HCT116 (cell line): ENCODE measurements around the gene SMURF1. TPM values are rescaled to one million over a fixed set of nuclear protein-coding genes. Genes with fewer than 3 reads are reported as not detected.

Source experiments
- ATAC-seq: fragments of 200-7000 bp; cut with Tn5 transposase; 2 replicates; pipeline ENCODE4 v1.9.1; 2020; ENCODE audit warnings: mild to moderate bottlenecking, moderate library complexity
- BruUV-seq: library from RNA; stranded (reverse); fragments of 400-500 nt; replicated peaks from 2 replicates; lab custom pipeline; 2021; lab: Mats Ljungman, UMichigan
- CTCF ChIA-PET: fragments of 300-600 bp; sonication (Branson Sonifier 250); formaldehyde crosslinking; loops from one replicate; lab custom pipeline; 2021; ENCODE audit warnings: antibody characterized with exemption; lab: Charles Lee
- POLR2A ChIA-PET: fragments of 300-600, 350-600 bp; sonication (Branson Sonifier 250); formaldehyde crosslinking; loops from one replicate; lab custom pipeline; 2021; ENCODE audit warnings: antibody characterized with exemption; lab: Charles Lee
- RAD21 ChIA-PET, 2 experiments: fragments of 300-600 bp; sonication (Branson Sonifier 250); formaldehyde crosslinking; loops; one replicate each; lab custom pipeline; 2023; ENCODE audit warnings: low total read pairs in 2 of 2; ENCODE audit not compliant: uncharacterized antibody in 2 of 2, unreplicated experiment in 2 of 2, low non-redundant PET in 1 of 2; lab: Charles Lee
- DNase-seq: peaks from one replicate; pipeline ENCODE4 v3.0.0-alpha.2; 2010; ENCODE audit warnings: low read depth, low spot score
- H2AFZ ChIP-seq: fragments of 200-600 bp; shearing (Covaris generic), sonication (generic); 2 replicates; pipeline ENCODE4 v1.6.1; 2017; ENCODE audit warnings: low read depth, mixed run types, mixed read lengths, antibody characterized with exemption, low read length; ENCODE audit not compliant: poor library complexity, severe bottlenecking
- H3K27ac ChIP-seq: 2 replicates; pipeline ENCODE4 v1.5.1; 2012; ENCODE audit warnings: low read depth, low read length
- H3K27me3 ChIP-seq: fragments of 200-600 bp; sonication (generic); 2 replicates; pipeline ENCODE4 v1.6.1; 2016; ENCODE audit warnings: mixed run types, low read length, mixed read lengths; ENCODE audit not compliant: insufficient read depth
- H3K36me3 ChIP-seq, 2 experiments: fragments of 200-500 bp in 1 of 2; fragments of 200-600 bp in 1 of 2; sonication (Bioruptor generic) in 1 of 2; sonication (generic) in 1 of 2; 2 replicates each; pipeline versions ENCODE4 v1.5.1 to v1.6.1; 2014 to 2016; ENCODE audit warnings: low read length in 2 of 2, inconsistent platforms in 1 of 2, mixed read lengths in 1 of 2, mixed run types in 1 of 2; ENCODE audit not compliant: insufficient read depth in 2 of 2, control insufficient read depth in 1 of 2
- H3K4me1 ChIP-seq, 2 experiments: fragments of 200-600 bp in 1 of 2; sonication (generic) in 1 of 2; 2 replicates each; pipeline versions ENCODE4 v1.5.1 to v1.6.1; 2012 to 2017; ENCODE audit warnings: low read length in 2 of 2, inconsistent platforms in 1 of 2, mild to moderate bottlenecking in 1 of 2, mixed read lengths in 1 of 2, mixed run types in 1 of 2, moderate library complexity in 1 of 2; ENCODE audit not compliant: insufficient read depth in 2 of 2, control insufficient read depth in 1 of 2
- H3K4me2 ChIP-seq: fragments of 200-600 bp; sonication (generic); 2 replicates; pipeline ENCODE4 v1.6.1; 2017; ENCODE audit warnings: mixed run types, low read length, mixed read lengths
- H3K4me3 ChIP-seq, 2 experiments: fragments of 200-600 bp in 1 of 2; sonication (generic) in 1 of 2; replicated peaks in 1 of 2; 2 replicates each; pipeline ENCODE4 v1.5.1; 2011 to 2016; ENCODE audit warnings: low read length in 2 of 2, control low read depth in 1 of 2, low read depth in 1 of 2, mild to moderate bottlenecking in 1 of 2, mixed read lengths in 1 of 2, mixed run types in 1 of 2
- H3K79me2 ChIP-seq: fragments of 200-600 bp; sonication (generic); 2 replicates; pipeline ENCODE4 v1.6.1; 2017; ENCODE audit warnings: mild to moderate bottlenecking, mixed run types, low read length, moderate library complexity, mixed read lengths; ENCODE audit not compliant: insufficient read depth
- H3K9ac ChIP-seq: fragments of 200-600 bp; sonication (generic); 2 replicates; pipeline ENCODE4 v1.6.1; 2016; ENCODE audit warnings: low read length, mixed read lengths
- H3K9me2 ChIP-seq: fragments of 200-600 bp; sonication (generic), shearing (Covaris generic); 2 replicates; pipeline ENCODE4 v1.6.1; 2017; ENCODE audit warnings: mixed run types, mild to moderate bottlenecking, moderate library complexity; ENCODE audit not compliant: insufficient read depth
- H3K9me3 ChIP-seq, 2 experiments: fragments of 200-500 bp in 1 of 2; fragments of 200-600 bp in 1 of 2; sonication (Bioruptor generic) in 1 of 2; sonication (generic) in 1 of 2; 2 replicates each; pipeline ENCODE4 v1.6.1; 2014 to 2017; ENCODE audit warnings: low read length in 2 of 2, mixed read lengths in 2 of 2, inconsistent platforms in 1 of 2, low read depth in 1 of 2, mild to moderate bottlenecking in 1 of 2, mixed run types in 1 of 2, moderate library complexity in 1 of 2; ENCODE audit not compliant: control insufficient read depth in 1 of 2, insufficient read depth in 1 of 2
- H4K20me1 ChIP-seq: fragments of 200-600 bp; sonication (generic), shearing (Covaris generic); 2 replicates; pipeline ENCODE4 v1.6.1; 2017; ENCODE audit warnings: mixed run types, mild to moderate bottlenecking, moderate library complexity; ENCODE audit not compliant: insufficient read depth
- CTCF ChIP-seq, 3 experiments: fragments of 200-600 bp in 1 of 3; sonication (generic) in 1 of 3; IDR thresholded peaks in 2 of 3; conservative IDR thresholded peaks in 1 of 3; 2 replicates each; pipeline ENCODE4 v1.5.1; 2012 to 2017; ENCODE audit warnings: low read depth in 2 of 3, low read length in 2 of 3, antibody characterized with exemption in 1 of 3, borderline replicate concordance in 1 of 3, control low read depth in 1 of 3, mild to moderate bottlenecking in 1 of 3, mixed read lengths in 1 of 3, mixed run types in 1 of 3, moderate library complexity in 1 of 3; ENCODE audit not compliant: insufficient read depth in 1 of 3
- EGR1 ChIP-seq: IDR thresholded peaks from 2 replicates; pipeline ENCODE4 v1.6.1; 2012; ENCODE audit warnings: low read depth
- ELF1 ChIP-seq: IDR thresholded peaks from 2 replicates; pipeline ENCODE4 v1.6.1; 2012; ENCODE audit warnings: low read depth, borderline replicate concordance
- FOSL1 ChIP-seq: IDR thresholded peaks from 2 replicates; pipeline ENCODE4 v1.6.1; 2012; ENCODE audit warnings: low read depth
- MAX ChIP-seq: IDR thresholded peaks from 2 replicates; pipeline ENCODE4 v1.6.1; 2012
- POLR2A ChIP-seq: IDR thresholded peaks from 2 replicates; pipeline ENCODE4 v1.7.0; 2011; ENCODE audit warnings: borderline replicate concordance; ENCODE audit not compliant: insufficient read depth, insufficient read length; ENCODE audit errors: extremely low read depth
- RAD21 ChIP-seq: IDR thresholded peaks from 2 replicates; pipeline ENCODE4 v1.6.1; 2012; ENCODE audit warnings: low read depth, mild to moderate bottlenecking
- SRF ChIP-seq: IDR thresholded peaks from 2 replicates; pipeline ENCODE4 v1.6.1; 2012; ENCODE audit warnings: low read depth
- ZBTB33 ChIP-seq: IDR thresholded peaks from 2 replicates; pipeline ENCODE4 v1.6.1; 2011; ENCODE audit warnings: mild to moderate bottlenecking, low read length, moderate library complexity; ENCODE audit not compliant: insufficient replicate concordance; ENCODE audit errors: extremely low read depth
- ZNF274 ChIP-seq: fragments of 200-500 bp; sonication (Bioruptor generic); IDR thresholded peaks from 2 replicates; pipeline ENCODE4 v1.6.1; 2014; ENCODE audit warnings: mild to moderate bottlenecking, low read depth, low read length, inconsistent platforms
- intact Hi-C: fragments of 100-400 bp; cut with micrococcal nuclease; formaldehyde crosslinking; loops from 2 replicates; pipeline ENCODE4 v1.10.0; 2022
- total RNA-seq: library from RNA; stranded (reverse); gene quantifications from one replicate; pipeline ENCODE4 v1.2.1, GENCODE V29; 2021; ENCODE audit not compliant: unreplicated experiment

The SMURF1 gene
- total RNA-seq, 1 experiment from 2014 or later: 24.6 TPM

GRCh38 chr7:99027241-99027640 lies 116.7 kb downstream of the SMURF1 start:
- CTCF ChIA-PET: no interaction called here
- H4K20me1 ChIP-seq: no peaks in the 10 kb centered on the region
- intact Hi-C loops: no loop called here

GRCh38 chr7:99024066-99024465 lies 119.8 kb downstream of the SMURF1 start:
- Histone ChIP-seq H3K27me3 (no peaks in the 10 kb centered on the region), H3K4me2 (no peak overlapping the region), H3K4me3 (no peak overlapping the region), H3K9me2 (no peaks in the 10 kb centered on the region), H2AFZ (no peak overlapping the region), H3K9me3 (no peaks in the 10 kb centered on the region), H3K36me3 (peaks cover 8 to 10% of the 10 kb centered on the region in 2 experiments; a peak in 2 of 4 replicates), H3K27ac (no peak overlapping the region), H3K79me2 (no peaks in the 10 kb centered on the region), H4K20me1 (no peaks in the 10 kb centered on the region; the same call in 1 of the 2 replicates), H3K4me1 (peaks cover 0 to 4% of the 10 kb centered on the region in 2 experiments; a peak in 1 of 4 replicates), H3K9ac (no peak overlapping the region)
- ChIA-PET RAD21 (no interaction called here), POLR2A (no interaction called here), CTCF (no interaction called here)
- no peak for DNase-seq
- no TSS peak for BruUV-seq
- intact Hi-C loops: no loop called here
- ATAC-seq: no peak
- TF ChIP-seq SRF: no peak
- no peak for TF ChIP-seq MAX
- TF ChIP-seq ELF1: no peak
- no peak for TF ChIP-seq EGR1
- TF ChIP-seq ZBTB33: no peak
- TF ChIP-seq ZNF274: no peak
- no peak for TF ChIP-seq CTCF (IDR thresholded peaks at IDR 0.05 in 2 of 3, conservative IDR thresholded peaks at IDR 0.05 in 1 of 3; ENCODE audit: borderline replicate concordance in 1 of 3, insufficient read depth in 1 of 3, low read depth in 2 of 3, low read length in 2 of 3)
- no peak for TF ChIP-seq POLR2A
- no peak for TF ChIP-seq RAD21

More at GRCh38 chr7:99027241-99027640, 116.7 kb downstream of the SMURF1 start:
- TF ChIP-seq ZBTB33 (no peak), FOSL1 (no peak), ZNF274 (no peak), SRF (no peak)
- Histone ChIP-seq H3K27ac (no peak overlapping the region), H3K79me2 (no peaks in the 10 kb centered on the region), H3K27me3 (no peaks in the 10 kb centered on the region), H3K9ac (no peak overlapping the region), H2AFZ (no peak overlapping the region), H3K9me2 (no peaks in the 10 kb centered on the region), H3K4me2 (no peak overlapping the region), H3K4me3 (no peak overlapping the region), H3K36me3 (peaks cover 11 to 15% of the 10 kb centered on the region in 2 experiments; a peak in 2 of 4 replicates), H3K9me3 (no peaks in the 10 kb centered on the region), H3K4me1 (peaks cover 0 to under 1% of the 10 kb centered on the region in 2 experiments; a peak in 1 of 4 replicates)
- DNase-seq: no peak
- POLR2A ChIA-PET: no interaction called here
- RAD21 ChIA-PET: no interaction called here
- no peak for ATAC-seq
- BruUV-seq: no TSS peak
